Left colon (tissue), 2 donors: Measurements from ENCODE around the gene NOM1. TPM values are rescaled to one million over a fixed set of nuclear protein-coding genes. Genes with fewer than 3 reads are reported as not detected.
"Not testable (repeated sequence)": the region's sequence is repeated elsewhere in the genome, so short reads cannot be mapped to it uniquely, and the experiment has no call there.

Experiments used
- ATAC-seq: fragments of 200-7000 bp; cut with Tn5 transposase; one replicate; pipeline ENCODE4 v1.9.1; 2020; ENCODE audit warnings: mild to moderate bottlenecking, moderate library complexity
- DNase-seq, 2 donors: peaks; one replicate each; pipeline ENCODE4 v3.0.0-alpha.2; 2020
- intact Hi-C, 2 donors: fragments of 100-400 bp; cut with DNase I in 1 of 2; cut with micrococcal nuclease in 1 of 2; formaldehyde crosslinking; loops; one replicate each; pipeline versions ENCODE4 v1.11.2 to v1.14.0; 2022; cut with DNase I, micrococcal nuclease
- total RNA-seq, 2 donors: library from RNA; stranded (reverse); fragmentation: NEBNext Ultra II Directional; extraction: Animal tissue kit (Norgen Biotek cat#: 25700); gene quantifications; one replicate each; pipeline ENCODE4 v1.2.1, GENCODE V29; 2021
- donor health status: DM: no; HTN: no; CAD: no.
- donor health status: DM: yes; HTN: yes; CAD: no.

The NOM1 gene
- total RNA-seq, 2 donors from 2014 or later: 13.3 to 16.1 TPM

- DNase-seq (no peak), ATAC-seq (no peak)
- intact Hi-C loops: no loop called here
Observed at GRCh38 chr7:156932006-156932405, 17.5 kb upstream of the NOM1 start.

- no peak for DNase-seq
- ATAC-seq: no peak
- intact Hi-C loops: no loop called here
Observed at GRCh38 chr7:156935250-156935649, 14.3 kb upstream of the NOM1 start.

GRCh38 chr7:156936766-156937165 lies 12.7 kb upstream of the NOM1 start:
- DNase-seq, intact Hi-C loops, ATAC-seq: not testable (repeated sequence)

- ATAC-seq (no peak), DNase-seq (no peak)
- intact Hi-C loops: no loop called here
Observed at GRCh38 chr7:156940421-156941122, 8.9 kb upstream of the NOM1 start.

GRCh38 chr7:156941393-156942182 lies 7.9 kb upstream of the NOM1 start:
- ATAC-seq: no peak
- intact Hi-C loops: no loop called here
- DNase-seq: no peak

- ATAC-seq (no peak), DNase-seq (no peak)
- intact Hi-C loops: no loop called here
Observed at GRCh38 chr7:156942708-156943090, 6.8 kb upstream of the NOM1 start.

- DNase-seq (no peak), ATAC-seq (peak; percentile 51)
- intact Hi-C loops: no loop called here
Observed at GRCh38 chr7:156943091-156944041, 6.1 kb upstream of the NOM1 start.

GRCh38 chr7:156944876-156945275 lies 4.6 kb upstream of the NOM1 start:
- ATAC-seq (no peak), DNase-seq (no peak)
- intact Hi-C loops: no loop called here

- intact Hi-C loops: no loop called here
- ATAC-seq: no peak
- no peak for DNase-seq
Observed at GRCh38 chr7:156947120-156947843, 2.2 kb upstream of the NOM1 start.

- intact Hi-C loops: no loop called here
- ATAC-seq (no peak), DNase-seq (no peak)
Observed at GRCh38 chr7:156948361-156948760, 1.2 kb upstream of the NOM1 start.

- no peak for DNase-seq
- no peak for ATAC-seq
- intact Hi-C loops: loop anchor here in 1 of 2 donors (5.0 kb wide), 1 partner anchor 187 kb away; the partner anchor contains the start of gene UBE3C
Observed at GRCh38 chr7:156950381-156950858, 908 bp downstream of the NOM1 start.

GRCh38 chr7:156953215-156953614 lies 3.7 kb downstream of the NOM1 start:
- not testable (repeated sequence) for DNase-seq

GRCh38 chr7:156954941-156955340 lies 5.4 kb downstream of the NOM1 start:
- intact Hi-C loops: loop anchor here in 1 of 2 donors (5.0 kb wide), 1 partner anchor 182 kb away; the partner anchor contains the start of gene UBE3C
- no peak for ATAC-seq
- no peak for DNase-seq

More at GRCh38 chr7:156953215-156953614, 3.7 kb downstream of the NOM1 start:
- intact Hi-C loops: loop anchor here in 1 of 2 donors (5.0 kb wide), 1 partner anchor 184 kb away; the partner anchor contains the start of gene UBE3C
- ATAC-seq: not testable (repeated sequence)

GRCh38 chr7:156956727-156957126 lies 7.2 kb downstream of the NOM1 start:
- intact Hi-C loops: no loop called here
- ATAC-seq (no peak), DNase-seq (no peak)

- DNase-seq (no peak), ATAC-seq (no peak)
- intact Hi-C loops: no loop called here
Observed at GRCh38 chr7:156962145-156962544, 12.6 kb downstream of the NOM1 start.

- ATAC-seq: no peak
- intact Hi-C loops: no loop called here
Observed at GRCh38 chr7:156962897-156963296, 13.4 kb downstream of the NOM1 start.

GRCh38 chr7:156963472-156963871 lies 14.0 kb downstream of the NOM1 start:
- no peak for DNase-seq
- ATAC-seq: no peak
- intact Hi-C loops: no loop called here

More at GRCh38 chr7:156962897-156963296, 13.4 kb downstream of the NOM1 start:
- DNase-seq: no peak

- DNase-seq (no peak), ATAC-seq (no peak)
- intact Hi-C loops: no loop called here
Observed at GRCh38 chr7:156964971-156965370, 15.5 kb downstream of the NOM1 start.
